BE2C (cell line): ENCODE measurements around the gene BMI1.

Experiments
- DNase-seq: peaks from one replicate; pipeline ENCODE4 v3.0.0-alpha.2; 2020
- H3K27me3 ChIP-seq: fragments of 250-450 bp; sonication (Bioruptor Pico); 2 replicates; pipeline ENCODE4 v1.5.1; 2020; ENCODE audit warnings: mild to moderate bottlenecking
- H3K36me3 ChIP-seq: fragments of 250-450 bp; sonication (Bioruptor Pico); 2 replicates; pipeline ENCODE4 v1.5.1; 2020; ENCODE audit warnings: mild to moderate bottlenecking
- H3K4me1 ChIP-seq: fragments of 250-450 bp; sonication (Bioruptor Pico); 2 replicates; pipeline ENCODE4 v1.5.1; 2020
- H3K4me3 ChIP-seq: 2 replicates; pipeline ENCODE4 v1.5.1; 2011; ENCODE audit warnings: low read depth, low read length
- H3K9me3 ChIP-seq: fragments of 250-450 bp; sonication (Bioruptor Pico); 2 replicates; pipeline ENCODE4 v1.5.1; 2020
- TF ChIP-seq, protein P1 (sequence below): IDR thresholded peaks from 2 replicates; pipeline ENCODE4 v1.5.1; 2012; ENCODE audit warnings: mild to moderate bottlenecking, low read depth, low read length

Gene BMI1

DNA sequence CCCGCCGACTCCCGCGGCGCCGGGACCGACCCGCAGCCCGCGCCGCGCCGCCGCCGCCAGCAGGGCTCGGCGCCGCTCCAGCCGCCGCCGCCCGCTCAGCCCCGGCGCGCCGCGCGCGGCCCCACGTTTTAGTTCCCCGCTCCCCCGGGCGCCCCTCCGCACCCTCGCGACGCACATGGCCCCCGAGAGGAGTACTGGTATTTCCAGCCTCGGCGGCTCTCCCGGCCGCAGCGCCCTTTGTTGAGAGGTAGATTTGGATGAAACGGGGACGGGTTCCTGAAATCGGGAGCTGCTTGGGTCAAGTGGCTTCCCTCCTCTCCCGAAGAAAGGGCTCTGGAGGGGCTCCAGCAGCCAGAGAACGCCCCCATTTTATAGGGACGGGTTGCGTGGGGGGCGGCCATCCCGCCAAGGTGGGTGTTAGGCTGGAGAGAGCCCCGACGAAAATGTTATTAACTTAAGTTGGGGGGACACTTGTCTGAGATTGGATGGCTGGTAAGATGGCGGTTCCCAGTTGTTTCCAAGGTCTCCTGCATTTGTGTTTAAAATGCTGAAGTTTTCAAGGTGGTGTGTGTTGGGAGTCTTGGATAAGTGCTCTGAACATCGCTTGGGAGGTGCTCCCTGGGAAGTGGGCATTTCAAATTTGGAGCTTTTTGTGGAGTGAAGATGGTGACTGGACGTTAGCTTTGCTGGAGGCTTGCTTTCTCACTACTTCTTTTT is 1.2 kb downstream of the BMI1 start:
- no peak for DNase-seq
- Histone ChIP-seq H3K4me3 (peak overlapping the region; percentile 77), H3K9me3 (no peaks in the 10 kb centered on the region), H3K27me3 (peaks cover 13% of the 10 kb centered on the region), H3K4me1 (peaks cover 17% of the 10 kb centered on the region), H3K36me3 (no peaks in the 10 kb centered on the region)
- TF ChIP-seq, protein P1, sequence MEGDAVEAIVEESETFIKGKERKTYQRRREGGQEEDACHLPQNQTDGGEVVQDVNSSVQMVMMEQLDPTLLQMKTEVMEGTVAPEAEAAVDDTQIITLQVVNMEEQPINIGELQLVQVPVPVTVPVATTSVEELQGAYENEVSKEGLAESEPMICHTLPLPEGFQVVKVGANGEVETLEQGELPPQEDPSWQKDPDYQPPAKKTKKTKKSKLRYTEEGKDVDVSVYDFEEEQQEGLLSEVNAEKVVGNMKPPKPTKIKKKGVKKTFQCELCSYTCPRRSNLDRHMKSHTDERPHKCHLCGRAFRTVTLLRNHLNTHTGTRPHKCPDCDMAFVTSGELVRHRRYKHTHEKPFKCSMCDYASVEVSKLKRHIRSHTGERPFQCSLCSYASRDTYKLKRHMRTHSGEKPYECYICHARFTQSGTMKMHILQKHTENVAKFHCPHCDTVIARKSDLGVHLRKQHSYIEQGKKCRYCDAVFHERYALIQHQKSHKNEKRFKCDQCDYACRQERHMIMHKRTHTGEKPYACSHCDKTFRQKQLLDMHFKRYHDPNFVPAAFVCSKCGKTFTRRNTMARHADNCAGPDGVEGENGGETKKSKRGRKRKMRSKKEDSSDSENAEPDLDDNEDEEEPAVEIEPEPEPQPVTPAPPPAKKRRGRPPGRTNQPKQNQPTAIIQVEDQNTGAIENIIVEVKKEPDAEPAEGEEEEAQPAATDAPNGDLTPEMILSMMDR: no peak

DNA sequence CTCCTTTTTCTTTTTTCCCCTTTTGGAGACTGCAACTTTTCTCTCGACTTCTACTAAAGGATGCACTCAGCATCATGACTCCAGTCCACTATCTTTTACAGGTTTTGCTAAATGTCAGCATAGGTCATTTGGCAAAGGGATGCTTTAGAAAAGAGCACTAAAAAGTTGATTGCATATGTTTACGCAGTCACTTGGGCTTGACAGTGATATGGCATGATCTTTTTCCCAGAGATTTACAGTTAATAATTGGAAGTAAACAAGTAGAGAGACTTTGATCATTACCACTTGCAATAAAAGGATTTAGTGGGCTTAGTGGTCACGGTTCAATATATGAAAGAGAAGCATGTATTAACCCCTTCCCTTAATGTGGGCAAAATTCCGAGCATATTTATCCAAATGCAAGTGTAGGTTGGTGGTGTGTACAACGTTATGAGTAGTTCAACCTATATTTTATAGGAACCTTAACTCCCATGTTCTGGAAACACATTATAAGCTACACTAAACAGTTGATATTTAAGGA is 1.8 kb downstream of the BMI1 start:
- H3K4me1 ChIP-seq: peaks cover 17% of the 10 kb centered on the region
- H3K36me3 ChIP-seq: no peaks in the 10 kb centered on the region
- DNase-seq: no peak
- H3K27me3 ChIP-seq: peaks cover 13% of the 10 kb centered on the region
- TF ChIP-seq, protein P1: no peak
- H3K4me3 ChIP-seq: peak overlapping the region; percentile 77
- no peaks in the 10 kb centered on the region for H3K9me3 ChIP-seq

DNA sequence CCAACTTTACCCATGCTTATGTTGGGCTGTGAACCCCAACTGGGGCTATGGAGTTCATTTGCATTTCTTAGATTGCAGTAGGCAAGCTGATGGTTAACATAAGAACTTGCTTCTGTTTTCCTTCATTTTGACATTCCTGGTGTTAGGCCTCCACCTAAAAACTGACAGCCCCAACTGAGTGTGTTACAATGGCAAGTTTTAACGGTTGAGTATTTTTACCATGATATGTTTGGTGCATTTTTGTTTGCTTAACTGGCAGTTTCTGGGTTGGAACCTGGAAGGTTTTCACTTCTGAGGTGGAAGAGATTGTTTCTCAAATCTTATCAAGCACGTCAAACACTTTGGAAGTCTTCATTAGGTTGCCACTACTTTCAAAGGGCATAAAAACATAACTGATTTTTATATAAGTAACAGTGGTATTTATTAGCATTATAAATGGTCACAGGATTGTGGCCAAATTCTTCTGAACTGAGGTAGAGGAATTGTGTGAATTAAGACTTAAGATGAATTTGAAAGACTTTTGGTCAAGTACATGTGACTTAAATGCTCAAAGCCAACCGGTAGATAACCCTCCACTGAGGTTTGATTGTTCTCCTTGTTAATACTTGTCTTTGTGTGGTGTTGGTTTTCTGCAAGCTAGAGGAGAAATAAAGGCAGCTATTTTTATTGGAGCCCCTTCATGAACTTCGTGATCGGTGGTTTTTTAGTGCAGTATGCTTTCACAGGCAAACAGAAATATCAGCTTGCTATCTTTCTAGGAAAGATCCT is 2.8 kb downstream of the BMI1 start:
- TF ChIP-seq, protein P1: no peak
- Histone ChIP-seq H3K4me3 (peak overlapping the region; percentile 8; the same call in 1 of the 2 replicates), H3K27me3 (peaks cover 13% of the 10 kb centered on the region), H3K36me3 (0 out of 2 replicates have a peak, but pooled peaks cover 4% of the 10 kb centered on the region), H3K9me3 (no peaks in the 10 kb centered on the region), H3K4me1 (peaks cover 17% of the 10 kb centered on the region)
- DNase-seq: no peak

DNA sequence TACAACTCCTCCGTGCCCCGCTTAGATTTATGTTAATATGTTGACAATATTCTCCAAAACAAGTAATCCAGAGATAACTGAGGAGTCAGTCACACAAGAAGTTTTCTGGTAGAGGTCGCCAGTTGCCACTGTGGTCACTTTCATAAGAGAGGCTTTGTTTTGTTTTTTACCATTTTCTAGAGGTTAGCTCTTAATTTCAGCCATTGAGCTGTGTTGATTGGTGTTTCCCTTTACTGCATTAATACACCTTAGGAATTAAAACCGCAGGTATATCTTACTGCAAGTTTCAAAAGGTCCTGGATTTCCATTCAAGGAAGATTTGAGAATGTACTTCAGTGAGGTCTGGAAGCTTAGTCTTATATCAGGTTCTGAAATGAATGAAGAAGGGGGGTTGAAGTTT is 3.5 kb downstream of the BMI1 start:
- DNase-seq: no peak
- H3K4me3 ChIP-seq: peak overlapping the region; percentile 64
- H3K4me1 ChIP-seq: peaks cover 17% of the 10 kb centered on the region
- no peaks in the 10 kb centered on the region for H3K9me3 ChIP-seq
- peaks cover 11% of the 10 kb centered on the region for H3K36me3 ChIP-seq
- H3K27me3 ChIP-seq: peaks cover 13% of the 10 kb centered on the region
- TF ChIP-seq, protein P1: no peak

DNA sequence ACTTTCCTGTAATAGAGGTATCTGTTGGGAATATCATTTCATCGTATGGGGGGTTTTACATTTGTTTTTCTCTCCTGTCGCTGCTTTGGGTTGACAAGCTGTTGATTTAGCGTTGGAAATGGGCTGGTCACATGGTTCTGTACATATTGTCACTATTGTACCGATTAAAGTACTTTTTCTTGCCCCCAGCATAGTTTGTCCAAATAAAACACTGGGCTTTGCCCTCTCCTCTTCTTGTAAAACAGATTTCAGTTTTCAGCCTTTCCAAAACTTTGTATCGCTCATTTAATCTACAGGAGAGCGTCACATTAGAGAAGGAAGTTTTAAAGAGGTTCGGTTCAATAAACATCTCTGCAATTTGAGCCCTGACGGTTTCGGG is 4.0 kb downstream of the BMI1 start:
- Histone ChIP-seq H3K4me3 (peak overlapping the region; percentile 64), H3K4me1 (peaks cover 17% of the 10 kb centered on the region), H3K9me3 (no peaks in the 10 kb centered on the region), H3K36me3 (peaks cover 16% of the 10 kb centered on the region), H3K27me3 (peaks cover 13% of the 10 kb centered on the region)
- TF ChIP-seq, protein P1: no peak
- DNase-seq: no peak
